Epithelial cell of esophagus (primary cell): ENCODE results near the gene ARID5B.
"Not testable (repeated sequence)": the region's sequence is repeated elsewhere in the genome, so short reads cannot be mapped to it uniquely, and the experiment has no call there.

ENCODE experiments used
- DNase-seq: peaks from one replicate; pipeline ENCODE4 v3.0.0; 2010; ENCODE audit warnings: low read depth
- H3K4me3 ChIP-seq: 2 replicates; pipeline ENCODE4 v1.5.1; 2011; ENCODE audit warnings: mild to moderate bottlenecking, low read length, control low read depth
- CTCF ChIP-seq: IDR thresholded peaks from 2 replicates; pipeline ENCODE4 v1.5.1; 2011; ENCODE audit warnings: low read depth, mild to moderate bottlenecking, low read length, control low read depth, inconsistent platforms; ENCODE audit not compliant: insufficient read depth; ENCODE audit errors: missing control alignments

ARID5B gene

GRCh38 chr10:61970182-61971002 lies 68.9 kb downstream of the ARID5B start:
- no peak overlapping the region for H3K4me3 ChIP-seq
- TF ChIP-seq CTCF = no peak
- no peak for DNase-seq

DNA sequence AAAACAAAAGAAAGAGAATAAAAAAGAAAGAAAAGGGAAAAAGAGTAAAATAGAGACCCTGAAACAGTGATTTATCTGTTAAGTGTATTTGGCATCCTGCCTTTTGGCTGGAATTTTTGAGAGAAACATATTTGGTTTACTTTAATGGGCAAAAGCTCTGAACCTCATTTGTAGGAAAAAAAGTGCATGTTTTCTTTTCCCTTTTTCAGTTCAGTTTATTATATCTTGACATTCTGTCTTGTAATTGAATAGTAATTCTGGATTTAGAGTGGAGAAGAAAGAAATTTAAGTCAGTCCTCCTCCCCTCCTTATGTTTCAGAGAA lies 69.5 kb downstream of the ARID5B start:
- DNase-seq = no peak
- H3K4me3 ChIP-seq = no peak overlapping the region
- TF ChIP-seq CTCF = no peak

DNA sequence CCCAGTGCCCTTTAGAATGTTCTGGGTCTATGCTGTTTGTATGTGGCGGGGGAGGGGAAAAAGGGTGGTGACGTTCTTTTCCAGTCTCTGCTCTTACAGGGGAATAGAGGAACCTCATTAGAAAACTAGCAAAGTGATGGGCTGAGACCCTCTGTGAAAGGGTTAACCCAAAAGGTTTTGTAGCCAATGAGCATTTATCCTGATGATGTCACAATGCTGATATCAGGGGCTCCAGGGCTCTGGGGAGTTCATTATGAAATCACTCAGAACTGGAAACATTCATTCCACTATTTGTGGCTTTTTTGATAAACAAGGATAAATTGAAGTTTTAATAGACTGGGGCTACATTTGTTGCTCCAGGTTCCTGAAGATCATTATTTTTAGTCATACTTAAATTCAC lies 71.7 kb downstream of the ARID5B start:
- DNase-seq = no peak
- no peak for TF ChIP-seq CTCF
- no peak overlapping the region for H3K4me3 ChIP-seq

DNA sequence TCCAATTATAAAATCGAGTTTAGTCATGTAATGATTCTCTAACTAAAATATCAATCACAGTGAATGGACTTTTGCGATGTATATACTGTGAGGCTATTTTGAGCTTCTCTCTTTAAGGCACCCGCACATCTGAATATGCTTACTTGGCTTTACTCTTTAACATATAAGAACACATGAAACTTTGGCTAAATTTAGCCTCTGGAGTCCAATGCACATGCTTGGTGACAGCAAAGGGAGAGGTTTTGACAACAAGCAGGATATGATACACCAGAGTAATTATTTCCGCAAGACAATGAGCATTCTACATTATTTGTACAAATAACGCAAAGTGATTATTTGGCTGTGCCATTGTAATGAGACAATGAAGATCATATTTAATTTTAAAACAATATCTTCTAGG lies 72.4 kb downstream of the ARID5B start:
- no peak overlapping the region for H3K4me3 ChIP-seq
- no peak for DNase-seq
- TF ChIP-seq CTCF = no peak

DNA sequence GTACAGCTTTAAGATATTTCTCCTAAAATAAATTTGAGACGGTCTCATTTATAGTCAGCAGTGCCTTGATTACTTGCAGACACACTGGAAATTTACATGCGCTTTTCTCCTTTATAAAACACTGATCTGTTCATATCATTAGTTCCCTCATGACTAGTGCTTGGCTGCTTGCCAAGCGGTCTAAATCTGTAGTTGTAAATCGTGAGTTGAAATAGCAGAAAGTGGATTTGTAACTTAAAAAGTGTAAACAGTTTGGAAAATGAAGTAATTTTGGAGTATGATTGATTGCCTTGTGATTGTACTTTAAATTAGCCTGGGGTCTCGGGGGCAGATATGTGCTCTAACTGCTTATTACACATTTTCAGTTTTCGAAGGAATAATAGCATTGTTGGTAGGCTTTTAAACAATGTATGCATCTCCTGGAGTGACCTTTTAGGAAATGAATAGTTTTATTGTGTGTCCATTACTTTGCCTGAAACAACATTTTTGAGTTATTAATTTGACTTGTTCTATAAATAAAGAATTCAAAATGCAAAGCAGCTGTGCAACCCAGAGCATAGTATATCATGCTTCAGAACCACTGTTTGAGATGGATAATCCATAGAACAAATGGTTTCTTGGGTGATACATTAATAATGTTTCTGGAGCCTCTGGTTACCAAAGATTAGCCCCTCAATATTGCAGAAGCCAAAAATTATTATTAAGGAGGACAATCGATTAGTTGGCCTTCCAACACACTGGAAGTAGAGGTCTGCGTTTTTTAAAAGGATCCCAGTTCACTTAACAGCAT lies 73.3 kb downstream of the ARID5B start:
- DNase-seq = peak; percentile 52

GRCh38 chr10:61975391-61975932 lies 74.0 kb downstream of the ARID5B start:
- no peak overlapping the region for H3K4me3 ChIP-seq
- no peak for TF ChIP-seq CTCF
- peak; percentile 85 for DNase-seq

More for the DNA sequence above, 73.3 kb downstream of the ARID5B start:
- H3K4me3 ChIP-seq = no peak overlapping the region
- no peak for TF ChIP-seq CTCF

- DNase-seq, H3K4me3 ChIP-seq: not testable (repeated sequence)
Measured at GRCh38 chr10:61976951-61977721, 75.6 kb downstream of the ARID5B start.
